Liver (tissue), 9 donors: ENCODE measurements around the gene ACOXL. TPM values are rescaled to one million over a fixed set of nuclear protein-coding genes. Genes with fewer than 3 reads are reported as not detected.

Source experiments
- DNase-seq: peaks from one replicate; pipeline ENCODE4 v3.0.0-alpha.2; 2017; ENCODE audit warnings: low spot score
- H3K27ac ChIP-seq, 2 donors: one replicate each; pipeline ENCODE4 v1.7.0; 2013; ENCODE audit warnings: inconsistent platforms in 2 of 2, low read length in 2 of 2, control low read depth in 1 of 2, low read depth in 1 of 2, mild to moderate bottlenecking in 1 of 2
- H3K27me3 ChIP-seq, 4 donors: one replicate each; pipeline versions ENCODE4 v1.6.1 to v1.7.0; 2013; ENCODE audit warnings: low read length in 3 of 4, inconsistent platforms in 1 of 4, mild to moderate bottlenecking in 1 of 4, moderate library complexity in 1 of 4; ENCODE audit not compliant: control insufficient read depth in 4 of 4, insufficient read depth in 4 of 4
- H3K36me3 ChIP-seq, 4 donors: one replicate each; pipeline versions ENCODE4 v1.6.1 to v1.7.0; 2013; ENCODE audit warnings: low read length in 3 of 4, mild to moderate bottlenecking in 3 of 4, low read depth in 1 of 4, moderate library complexity in 1 of 4; ENCODE audit not compliant: control insufficient read depth in 4 of 4, insufficient read depth in 3 of 4
- H3K4me1 ChIP-seq, 4 donors: one replicate each; pipeline versions ENCODE4 v1.6.1 to v1.7.0; 2013; ENCODE audit warnings: low read length in 3 of 4, mild to moderate bottlenecking in 3 of 4, moderate library complexity in 1 of 4; ENCODE audit not compliant: control insufficient read depth in 4 of 4, insufficient read depth in 4 of 4
- H3K4me3 ChIP-seq, 3 donors: one replicate each; pipeline versions ENCODE4 v1.6.1 to v1.7.0; 2013; ENCODE audit warnings: low read length in 3 of 3, control low read depth in 1 of 3, low read depth in 1 of 3, mild to moderate bottlenecking in 1 of 3
- H3K9ac ChIP-seq, 2 donors: one replicate each; pipeline ENCODE4 v1.7.0; 2013; ENCODE audit warnings: low read length in 2 of 2, mild to moderate bottlenecking in 2 of 2, moderate library complexity in 2 of 2, control low read depth in 1 of 2, low read depth in 1 of 2
- H3K9me3 ChIP-seq, 4 donors: one replicate each; pipeline versions ENCODE4 v1.6.1 to v1.7.0; 2013; ENCODE audit warnings: low read length in 3 of 4; ENCODE audit not compliant: control insufficient read depth in 4 of 4
- EGR1 ChIP-seq, 2 donors: IDR thresholded peaks; 2 replicates each; pipeline ENCODE4 v1.6.1; 2016 to 2018; ENCODE audit warnings: antibody characterized with exemption in 2 of 2, low read depth in 2 of 2
- FOXA1 ChIP-seq: IDR thresholded peaks from 2 replicates; pipeline ENCODE4 v1.6.1; 2016; ENCODE audit warnings: antibody characterized with exemption
- FOXA2 ChIP-seq: IDR thresholded peaks from 2 replicates; pipeline ENCODE4 v1.6.1; 2016; ENCODE audit warnings: antibody characterized with exemption
- GABPA ChIP-seq, 2 donors: IDR thresholded peaks in 1 of 2; conservative IDR thresholded peaks in 1 of 2; 2 replicates each; pipeline ENCODE4 v1.6.1; 2016; ENCODE audit warnings: antibody characterized with exemption in 2 of 2, mild to moderate bottlenecking in 1 of 2, moderate library complexity in 1 of 2
- HNF4G ChIP-seq: IDR thresholded peaks from 2 replicates; pipeline ENCODE4 v1.6.1; 2016; ENCODE audit warnings: antibody characterized with exemption
- NR2F2 ChIP-seq: IDR thresholded peaks from 2 replicates; pipeline ENCODE4 v1.6.1; 2016; ENCODE audit warnings: antibody characterized with exemption
- RAD21 ChIP-seq, 2 donors: IDR thresholded peaks; 2 replicates each; pipeline ENCODE4 v1.6.1; 2016; ENCODE audit warnings: antibody characterized with exemption in 2 of 2, mild to moderate bottlenecking in 2 of 2
- TAF1 ChIP-seq: conservative IDR thresholded peaks from 2 replicates; pipeline ENCODE4 v1.6.1; 2016; ENCODE audit warnings: antibody characterized with exemption, mild to moderate bottlenecking
- YY1 ChIP-seq: IDR thresholded peaks from 2 replicates; pipeline ENCODE4 v1.6.1; 2016; ENCODE audit warnings: antibody characterized with exemption, mild to moderate bottlenecking
- whole genome bisulfite sequencing: extraction: QIAGEN DNeasy Blood & Tissue Kit; methylation state at CpG from one replicate; pipeline ENCODE4 v1.1.7; 2013; 5-methylcytosine and 5-hydroxymethylcytosine counted together
- polyA plus RNA-seq, 2 donors: library from polyadenylated mRNA; stranded (reverse) in 1 of 2; unstranded in 1 of 2; fragments of 200-250 nt in 1 of 2; fragments of >200 nt in 1 of 2; fragmentation: Nextera tagmentation in 1 of 2; extraction: Ambion mirVana in 1 of 2; gene quantifications; one replicate each; pipeline versions ENCODE4 v1.2.1 to v1.2.3, GENCODE V29; 2013 to 2015
- total RNA-seq, 2 donors: library from RNA; depleted of rRNA; stranded (reverse); fragments of >200 nt; gene quantifications; one replicate each; pipeline ENCODE4 v1.2.3, GENCODE V29; 2014
- TF ChIP-seq, protein P1 (sequence below): IDR thresholded peaks from 2 replicates; pipeline ENCODE4 v1.6.1; 2016; ENCODE audit warnings: antibody characterized with exemption, mild to moderate bottlenecking
- TF ChIP-seq, protein P2 (sequence below): IDR thresholded peaks from 2 replicates; pipeline ENCODE4 v1.6.1; 2016; ENCODE audit warnings: antibody characterized with exemption
- TF ChIP-seq, protein P3 (sequence below): IDR thresholded peaks from 2 replicates; pipeline ENCODE4 v1.6.1; 2016; ENCODE audit warnings: antibody characterized with exemption
- TF ChIP-seq, protein P4 (sequence below): fragments of 150-350 bp; IDR thresholded peaks from 2 replicates; pipeline ENCODE4 v1.5.1; 2017; ENCODE audit warnings: improper control_type of control experiment, low read depth, low read length; ENCODE audit not compliant: missing input control
- TF ChIP-seq, protein P5 (sequence below): IDR thresholded peaks from 2 replicates; pipeline ENCODE4 v1.6.1; 2016; ENCODE audit warnings: antibody characterized with exemption
- donor health status: healthy.
- donor health status: healthy.
- donor health status: healthy.
- donor health status: healthy.
- donor health status: healthy.

Gene ACOXL
- total and polyA plus RNA-seq, 4 donors, result 0.07 TPM; not detected in 3

DNA sequence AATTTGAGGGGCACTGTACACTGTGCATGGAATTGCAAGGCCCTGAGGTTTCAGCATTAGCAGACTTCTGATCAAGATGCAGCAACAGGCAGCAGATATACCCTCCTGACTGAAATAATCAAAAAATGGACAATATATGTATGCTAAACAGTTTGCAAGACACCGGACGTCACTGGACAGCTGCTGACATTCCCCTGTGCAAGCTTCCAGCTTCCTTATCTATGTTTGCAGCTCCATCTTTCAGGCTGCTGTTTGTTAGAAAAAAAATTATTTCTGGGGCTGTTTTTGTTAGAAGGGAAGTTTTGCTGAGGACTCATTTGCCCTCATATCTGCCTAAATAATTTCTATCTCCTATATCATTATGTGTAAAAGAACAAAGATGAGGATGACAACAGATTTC, 208.9 kb downstream of the ACOXL start:
- TF ChIP-seq GABPA (IDR thresholded peaks at IDR 0.05 in 1 of 2, conservative IDR thresholded peaks at IDR 0.05 in 1 of 2) (no peak), NR2F2 (no peak)
- 79% methylated on average over 2 of the region's 2 CpGs for WGBS
- H3K9me3 ChIP-seq, result peaks cover 0 to under 1% (median 0%) of the 10 kb centered on the region in 4 donors
- H3K36me3 ChIP-seq, result no peaks in the 10 kb centered on the region
- H3K9ac ChIP-seq, result no peak overlapping the region
- DNase-seq, result no peak
- H3K4me3 ChIP-seq, result no peak overlapping the region
- no peak overlapping the region for H3K27ac ChIP-seq
- no peaks in the 10 kb centered on the region for H3K27me3 ChIP-seq
- H3K4me1 ChIP-seq, result no peaks in the 10 kb centered on the region

DNA sequence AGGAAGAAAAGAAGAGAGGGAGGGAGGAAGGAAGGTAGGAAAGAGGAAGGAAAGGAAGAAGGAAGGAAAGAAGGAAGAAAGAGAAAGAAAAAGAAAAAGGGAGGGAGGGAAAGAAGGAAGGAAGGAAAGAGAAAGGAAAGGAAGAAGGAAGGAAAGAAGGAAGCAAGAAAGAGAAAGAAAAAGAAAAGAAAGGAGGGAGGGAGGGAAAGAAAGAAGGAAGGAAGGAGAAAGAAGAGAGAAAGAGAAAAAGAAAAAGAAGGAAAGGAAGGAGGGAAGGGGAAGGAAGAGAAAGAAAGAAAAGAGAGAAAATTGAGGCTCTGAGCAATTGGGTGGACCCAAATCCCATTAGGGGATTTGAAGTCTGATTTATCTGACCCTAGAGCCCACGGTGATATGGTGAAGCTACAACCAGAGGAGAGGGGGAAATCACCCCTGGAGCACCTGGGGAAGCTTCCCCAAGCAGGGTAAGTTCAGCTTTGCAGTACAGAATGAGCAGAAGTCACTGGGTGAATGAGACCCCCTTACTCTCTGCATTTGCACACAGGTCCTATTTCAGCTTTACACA, 210.8 kb downstream of the ACOXL start:
- no peak for TF ChIP-seq GABPA (IDR thresholded peaks at IDR 0.05 in 1 of 2, conservative IDR thresholded peaks at IDR 0.05 in 1 of 2)
- H3K27ac ChIP-seq, result no peak overlapping the region
- no peaks in the 10 kb centered on the region for H3K27me3 ChIP-seq
- H3K9ac ChIP-seq, result no peak overlapping the region
- peaks cover 0 to 1% (median 0%) of the 10 kb centered on the region in 4 donors for H3K9me3 ChIP-seq
- no peaks in the 10 kb centered on the region for H3K4me1 ChIP-seq
- H3K36me3 ChIP-seq, result no peaks in the 10 kb centered on the region
- no peak overlapping the region for H3K4me3 ChIP-seq
- 69% methylated on average over 1 of the region's 1 CpG for WGBS
- no peak for DNase-seq

DNA sequence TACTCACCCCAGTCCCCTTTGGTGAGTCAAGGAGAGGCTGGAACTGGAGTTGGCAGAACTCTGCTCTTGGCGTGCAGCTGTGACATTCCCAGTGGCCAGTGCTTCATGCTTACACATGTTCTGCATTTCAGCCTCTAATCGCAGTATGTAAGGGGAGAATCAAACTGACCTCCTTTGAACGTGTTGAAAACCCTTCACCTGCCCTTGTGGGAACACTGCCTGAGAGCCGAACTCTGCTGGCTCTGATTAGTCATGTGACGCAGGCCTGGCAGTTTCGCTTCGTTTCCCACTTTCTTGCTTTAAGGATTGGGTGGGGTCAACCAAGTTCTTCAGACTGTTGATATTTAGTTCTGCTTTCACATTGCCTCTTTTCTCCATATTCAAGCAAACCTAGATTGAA, 214.5 kb downstream of the ACOXL start:
- peaks cover 0 to 1% (median 0%) of the 10 kb centered on the region in 4 donors for H3K9me3 ChIP-seq
- TF ChIP-seq, protein P1, sequence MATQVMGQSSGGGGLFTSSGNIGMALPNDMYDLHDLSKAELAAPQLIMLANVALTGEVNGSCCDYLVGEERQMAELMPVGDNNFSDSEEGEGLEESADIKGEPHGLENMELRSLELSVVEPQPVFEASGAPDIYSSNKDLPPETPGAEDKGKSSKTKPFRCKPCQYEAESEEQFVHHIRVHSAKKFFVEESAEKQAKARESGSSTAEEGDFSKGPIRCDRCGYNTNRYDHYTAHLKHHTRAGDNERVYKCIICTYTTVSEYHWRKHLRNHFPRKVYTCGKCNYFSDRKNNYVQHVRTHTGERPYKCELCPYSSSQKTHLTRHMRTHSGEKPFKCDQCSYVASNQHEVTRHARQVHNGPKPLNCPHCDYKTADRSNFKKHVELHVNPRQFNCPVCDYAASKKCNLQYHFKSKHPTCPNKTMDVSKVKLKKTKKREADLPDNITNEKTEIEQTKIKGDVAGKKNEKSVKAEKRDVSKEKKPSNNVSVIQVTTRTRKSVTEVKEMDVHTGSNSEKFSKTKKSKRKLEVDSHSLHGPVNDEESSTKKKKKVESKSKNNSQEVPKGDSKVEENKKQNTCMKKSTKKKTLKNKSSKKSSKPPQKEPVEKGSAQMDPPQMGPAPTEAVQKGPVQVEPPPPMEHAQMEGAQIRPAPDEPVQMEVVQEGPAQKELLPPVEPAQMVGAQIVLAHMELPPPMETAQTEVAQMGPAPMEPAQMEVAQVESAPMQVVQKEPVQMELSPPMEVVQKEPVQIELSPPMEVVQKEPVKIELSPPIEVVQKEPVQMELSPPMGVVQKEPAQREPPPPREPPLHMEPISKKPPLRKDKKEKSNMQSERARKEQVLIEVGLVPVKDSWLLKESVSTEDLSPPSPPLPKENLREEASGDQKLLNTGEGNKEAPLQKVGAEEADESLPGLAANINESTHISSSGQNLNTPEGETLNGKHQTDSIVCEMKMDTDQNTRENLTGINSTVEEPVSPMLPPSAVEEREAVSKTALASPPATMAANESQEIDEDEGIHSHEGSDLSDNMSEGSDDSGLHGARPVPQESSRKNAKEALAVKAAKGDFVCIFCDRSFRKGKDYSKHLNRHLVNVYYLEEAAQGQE, result no peak
- no peak for TF ChIP-seq FOXA1
- no peak for TF ChIP-seq EGR1 (IDR thresholded peaks at IDR 0.05; ENCODE audit: low read depth in 2 of 2)
- TF ChIP-seq RAD21 (IDR thresholded peaks at IDR 0.05), result no peak
- no peak for TF ChIP-seq TAF1
- no peak for TF ChIP-seq YY1
- TF ChIP-seq, protein P2, sequence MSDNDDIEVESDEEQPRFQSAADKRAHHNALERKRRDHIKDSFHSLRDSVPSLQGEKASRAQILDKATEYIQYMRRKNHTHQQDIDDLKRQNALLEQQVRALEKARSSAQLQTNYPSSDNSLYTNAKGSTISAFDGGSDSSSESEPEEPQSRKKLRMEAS, result no peak
- no peak for TF ChIP-seq GABPA (IDR thresholded peaks at IDR 0.05 in 1 of 2, conservative IDR thresholded peaks at IDR 0.05 in 1 of 2)
- no peak for TF ChIP-seq FOXA2
- no peak for TF ChIP-seq HNF4G
- TF ChIP-seq, protein P3, sequence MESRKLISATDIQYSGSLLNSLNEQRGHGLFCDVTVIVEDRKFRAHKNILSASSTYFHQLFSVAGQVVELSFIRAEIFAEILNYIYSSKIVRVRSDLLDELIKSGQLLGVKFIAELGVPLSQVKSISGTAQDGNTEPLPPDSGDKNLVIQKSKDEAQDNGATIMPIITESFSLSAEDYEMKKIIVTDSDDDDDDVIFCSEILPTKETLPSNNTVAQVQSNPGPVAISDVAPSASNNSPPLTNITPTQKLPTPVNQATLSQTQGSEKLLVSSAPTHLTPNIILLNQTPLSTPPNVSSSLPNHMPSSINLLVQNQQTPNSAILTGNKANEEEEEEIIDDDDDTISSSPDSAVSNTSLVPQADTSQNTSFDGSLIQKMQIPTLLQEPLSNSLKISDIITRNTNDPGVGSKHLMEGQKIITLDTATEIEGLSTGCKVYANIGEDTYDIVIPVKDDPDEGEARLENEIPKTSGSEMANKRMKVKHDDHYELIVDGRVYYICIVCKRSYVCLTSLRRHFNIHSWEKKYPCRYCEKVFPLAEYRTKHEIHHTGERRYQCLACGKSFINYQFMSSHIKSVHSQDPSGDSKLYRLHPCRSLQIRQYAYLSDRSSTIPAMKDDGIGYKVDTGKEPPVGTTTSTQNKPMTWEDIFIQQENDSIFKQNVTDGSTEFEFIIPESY, result no peak
- TF ChIP-seq, protein P4, sequence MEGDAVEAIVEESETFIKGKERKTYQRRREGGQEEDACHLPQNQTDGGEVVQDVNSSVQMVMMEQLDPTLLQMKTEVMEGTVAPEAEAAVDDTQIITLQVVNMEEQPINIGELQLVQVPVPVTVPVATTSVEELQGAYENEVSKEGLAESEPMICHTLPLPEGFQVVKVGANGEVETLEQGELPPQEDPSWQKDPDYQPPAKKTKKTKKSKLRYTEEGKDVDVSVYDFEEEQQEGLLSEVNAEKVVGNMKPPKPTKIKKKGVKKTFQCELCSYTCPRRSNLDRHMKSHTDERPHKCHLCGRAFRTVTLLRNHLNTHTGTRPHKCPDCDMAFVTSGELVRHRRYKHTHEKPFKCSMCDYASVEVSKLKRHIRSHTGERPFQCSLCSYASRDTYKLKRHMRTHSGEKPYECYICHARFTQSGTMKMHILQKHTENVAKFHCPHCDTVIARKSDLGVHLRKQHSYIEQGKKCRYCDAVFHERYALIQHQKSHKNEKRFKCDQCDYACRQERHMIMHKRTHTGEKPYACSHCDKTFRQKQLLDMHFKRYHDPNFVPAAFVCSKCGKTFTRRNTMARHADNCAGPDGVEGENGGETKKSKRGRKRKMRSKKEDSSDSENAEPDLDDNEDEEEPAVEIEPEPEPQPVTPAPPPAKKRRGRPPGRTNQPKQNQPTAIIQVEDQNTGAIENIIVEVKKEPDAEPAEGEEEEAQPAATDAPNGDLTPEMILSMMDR, result no peak
- TF ChIP-seq, protein P5, sequence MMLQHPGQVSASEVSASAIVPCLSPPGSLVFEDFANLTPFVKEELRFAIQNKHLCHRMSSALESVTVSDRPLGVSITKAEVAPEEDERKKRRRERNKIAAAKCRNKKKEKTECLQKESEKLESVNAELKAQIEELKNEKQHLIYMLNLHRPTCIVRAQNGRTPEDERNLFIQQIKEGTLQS, result no peak
- H3K27me3 ChIP-seq, result no peaks in the 10 kb centered on the region
- DNase-seq, result no peak
- H3K9ac ChIP-seq, result no peak overlapping the region
- H3K27ac ChIP-seq, result no peak overlapping the region
- no peak overlapping the region for H3K4me3 ChIP-seq
- H3K4me1 ChIP-seq, result peaks cover 0 to 1% (median 0%) of the 10 kb centered on the region in 4 donors
- no peaks in the 10 kb centered on the region for H3K36me3 ChIP-seq
- WGBS, result 76% methylated on average over 7 of the region's 7 CpGs
